A673 (cell line): ENCODE data around the gene AMZ1.
"Not testable (repeated sequence)": the region's sequence is repeated elsewhere in the genome, so short reads cannot be mapped to it uniquely, and the experiment has no call there.

Source experiments
- EZH2 ChIP-seq: fragments of 200-600 bp; sonication (generic); IDR thresholded peaks from 2 replicates; pipeline ENCODE4 v1.6.1; 2017; ENCODE audit warnings: borderline replicate concordance, low read depth, mild to moderate bottlenecking, mixed read lengths, antibody characterized with exemption, low read length; ENCODE audit not compliant: poor library complexity, severe bottlenecking
- TF ChIP-seq, protein P1 (sequence below): fragments of 300-800, 200-600 bp; sonication (generic); conservative IDR thresholded peaks from 2 replicates; pipeline ENCODE4 v1.5.1; 2017; ENCODE audit warnings: low read depth, mild to moderate bottlenecking, antibody characterized with exemption, low read length, moderate library complexity, mixed read lengths

DNA sequence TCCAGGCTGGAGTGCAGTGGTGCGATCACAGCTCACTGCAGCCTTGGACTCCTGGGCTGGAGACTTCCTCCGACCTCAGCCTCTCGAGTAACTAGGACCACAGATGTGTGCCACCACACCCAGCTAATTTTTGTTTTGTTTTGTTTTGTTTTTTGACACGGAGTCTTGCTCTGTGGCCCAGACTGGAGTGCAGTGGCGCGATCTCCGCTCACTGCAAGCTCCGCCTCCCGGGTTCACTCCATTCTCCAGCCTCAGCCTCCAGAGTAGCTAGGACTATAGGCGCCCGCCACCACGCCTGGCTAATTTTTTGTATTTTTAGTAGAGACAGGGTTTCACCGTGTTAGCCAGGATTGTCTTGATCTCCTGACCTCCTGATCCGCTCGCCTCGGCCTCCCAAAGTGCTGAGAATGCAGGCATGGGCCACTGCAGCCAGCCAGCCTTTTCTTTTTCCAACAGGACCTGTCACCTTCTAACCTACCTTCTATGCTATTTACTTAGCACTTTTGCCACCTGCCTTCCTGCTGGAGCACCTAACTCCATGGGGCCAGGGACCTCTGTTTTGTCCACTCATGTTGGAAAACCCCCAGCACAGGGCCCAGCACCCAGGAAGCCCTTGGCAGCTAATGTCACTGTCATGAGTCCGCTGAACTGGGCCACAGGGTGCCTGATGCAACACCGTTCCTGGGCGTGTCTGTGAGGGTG is 5.6 kb downstream of the AMZ1 start:
- TF ChIP-seq, protein P1, sequence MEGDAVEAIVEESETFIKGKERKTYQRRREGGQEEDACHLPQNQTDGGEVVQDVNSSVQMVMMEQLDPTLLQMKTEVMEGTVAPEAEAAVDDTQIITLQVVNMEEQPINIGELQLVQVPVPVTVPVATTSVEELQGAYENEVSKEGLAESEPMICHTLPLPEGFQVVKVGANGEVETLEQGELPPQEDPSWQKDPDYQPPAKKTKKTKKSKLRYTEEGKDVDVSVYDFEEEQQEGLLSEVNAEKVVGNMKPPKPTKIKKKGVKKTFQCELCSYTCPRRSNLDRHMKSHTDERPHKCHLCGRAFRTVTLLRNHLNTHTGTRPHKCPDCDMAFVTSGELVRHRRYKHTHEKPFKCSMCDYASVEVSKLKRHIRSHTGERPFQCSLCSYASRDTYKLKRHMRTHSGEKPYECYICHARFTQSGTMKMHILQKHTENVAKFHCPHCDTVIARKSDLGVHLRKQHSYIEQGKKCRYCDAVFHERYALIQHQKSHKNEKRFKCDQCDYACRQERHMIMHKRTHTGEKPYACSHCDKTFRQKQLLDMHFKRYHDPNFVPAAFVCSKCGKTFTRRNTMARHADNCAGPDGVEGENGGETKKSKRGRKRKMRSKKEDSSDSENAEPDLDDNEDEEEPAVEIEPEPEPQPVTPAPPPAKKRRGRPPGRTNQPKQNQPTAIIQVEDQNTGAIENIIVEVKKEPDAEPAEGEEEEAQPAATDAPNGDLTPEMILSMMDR: not testable (repeated sequence)
- TF ChIP-seq EZH2: not testable (repeated sequence)
